H1 (cell line): Measurements from ENCODE around the gene LRTM2. TPM values are rescaled to one million over a fixed set of nuclear protein-coding genes. Genes with fewer than 3 reads are reported as not detected.

Source experiments
- EP300 ChIP-seq, 2 experiments: IDR thresholded peaks; 1 replicate in 1 of 2; 2 replicates in 1 of 2; pipeline ENCODE4 v1.6.1; 2011 to 2012; ENCODE audit warnings: low read depth in 2 of 2, low read length in 2 of 2, mild to moderate bottlenecking in 2 of 2, borderline replicate concordance in 1 of 2, inconsistent platforms in 1 of 2, moderate library complexity in 1 of 2
- RAD21 ChIP-seq, 2 experiments: IDR thresholded peaks in 1 of 2; conservative IDR thresholded peaks in 1 of 2; 2 replicates each; pipeline ENCODE4 v1.6.1; 2011; ENCODE audit warnings: low read depth in 2 of 2, low read length in 2 of 2, improper control_type of control experiment in 1 of 2, inconsistent platforms in 1 of 2, mild to moderate bottlenecking in 1 of 2, moderate library complexity in 1 of 2
- SAP30 ChIP-seq: fragments of 300-600 bp; sonication (generic); IDR thresholded peaks from 2 replicates; pipeline ENCODE4 v1.7.1; 2012; ENCODE audit warnings: low read length, moderate library complexity, mild to moderate bottlenecking, inconsistent platforms; ENCODE audit not compliant: insufficient read depth, insufficient replicate concordance
- SIRT6 ChIP-seq: IDR thresholded peaks from one replicate; pipeline ENCODE4 v1.7.1; 2012; ENCODE audit warnings: low read length, inconsistent platforms
- polyA plus RNA-seq, 7 experiments: library from polyadenylated mRNA; depleted of rRNA in 3 of 7; stranded (reverse) in 5 of 7; unstranded in 2 of 7; fragments of >200 nt in 5 of 7; fragments of 200-250 nt in 2 of 7; gene quantifications; 1 replicate in 5 of 7; 2 replicates in 1 of 7; 4 replicates in 1 of 7; pipeline versions ENCODE4 v1.2.1 to v1.2.3, GENCODE V29; 2011 to 2013; ENCODE audit warnings: missing spikeins in 2 of 7, mixed read lengths in 2 of 7
- total RNA-seq: library from RNA; stranded (reverse); fragmentation: NEBNext Ultra II Directional; extraction: Animal tissue kit (Norgen Biotek cat#: 25700); gene quantifications from 2 replicates; pipeline ENCODE4 v1.2.1, GENCODE V29; 2021
- TF ChIP-seq, protein P1 (sequence below): IDR thresholded peaks from 2 replicates; pipeline ENCODE4 v1.6.1; 2012; ENCODE audit warnings: inconsistent platforms

Gene LRTM2
- total and polyA plus RNA-seq, 2 of the 8 experiments (the other 6 are each of a cell fraction or from before 2014, with no cell fraction given): 0.06 TPM; not detected in 1

DNA sequence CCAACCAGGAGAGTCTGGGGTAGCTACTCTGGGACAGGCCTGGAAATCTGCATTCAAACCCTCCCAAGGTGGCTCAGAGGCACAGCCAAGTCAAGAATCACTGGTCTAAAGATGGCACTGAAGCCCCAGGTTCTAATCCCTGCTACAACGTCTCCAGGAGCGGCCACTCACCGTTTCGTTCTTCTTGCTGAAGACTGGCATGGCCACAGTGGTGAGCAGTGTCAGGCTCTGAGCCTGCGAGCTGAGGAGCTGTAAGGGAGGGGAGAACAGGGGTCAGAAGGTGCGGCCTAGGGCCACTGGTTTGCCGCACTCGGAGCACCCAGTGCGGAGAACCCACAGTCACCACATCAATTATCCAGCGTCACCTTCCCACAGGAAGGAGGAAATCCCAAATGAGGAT lies 59.3 kb downstream of the LRTM2 start (continued):
- TF ChIP-seq RAD21 (IDR thresholded peaks at IDR 0.05 in 1 of 2, conservative IDR thresholded peaks at IDR 0.05 in 1 of 2; ENCODE audit: low read depth in 2 of 2, low read length in 2 of 2) (no peak), EP300 (IDR thresholded peaks at IDR 0.05; ENCODE audit: borderline replicate concordance in 1 of 2, low read depth in 2 of 2, low read length in 2 of 2) (no peak), SIRT6 (no peak), SAP30 (no peak)
- TF ChIP-seq, protein P1, sequence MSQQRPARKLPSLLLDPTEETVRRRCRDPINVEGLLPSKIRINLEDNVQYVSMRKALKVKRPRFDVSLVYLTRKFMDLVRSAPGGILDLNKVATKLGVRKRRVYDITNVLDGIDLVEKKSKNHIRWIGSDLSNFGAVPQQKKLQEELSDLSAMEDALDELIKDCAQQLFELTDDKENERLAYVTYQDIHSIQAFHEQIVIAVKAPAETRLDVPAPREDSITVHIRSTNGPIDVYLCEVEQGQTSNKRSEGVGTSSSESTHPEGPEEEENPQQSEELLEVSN: no peak
